SK-N-SH (cell line): ENCODE results near the gene BABAM2. TPM values are rescaled to one million over a fixed set of nuclear protein-coding genes. Genes with fewer than 3 reads are reported as not detected.

Source experiments
- CTCF ChIA-PET: fragments of 300-600, 350-600 bp; formaldehyde crosslinking; extraction: SDS; loops from one replicate; lab custom pipeline; 2021; lab: Yijun Ruan, JAX
- POLR2A ChIA-PET: fragments of 350-600 bp; sonication (Branson Sonifier 250); formaldehyde crosslinking; extraction: SDS; loops from one replicate; lab custom pipeline; 2020; ENCODE audit warnings: antibody characterized with exemption, inconsistent platforms; lab: Yijun Ruan, JAX
- DNase-seq: peaks from one replicate; pipeline ENCODE4 v3.0.0; 2012
- H2AFZ ChIP-seq: fragments of 200-600 bp; sonication (generic); 2 replicates; pipeline ENCODE4 v1.8.1; 2016; ENCODE audit warnings: antibody characterized with exemption, mild to moderate bottlenecking, low read depth
- H3F3A ChIP-seq: fragments of 200-600 bp; sonication (generic); replicated peaks from 2 replicates; pipeline ENCODE3; 2016; ENCODE audit warnings: antibody characterized with exemption, mild to moderate bottlenecking; ENCODE audit not compliant: insufficient read depth
- H3K27ac ChIP-seq, 2 experiments: fragments of 200-500 bp in 1 of 2; fragments of 200-600 bp in 1 of 2; sonication (Bioruptor generic) in 1 of 2; sonication (generic), shearing (Covaris generic) in 1 of 2; 2 replicates each; pipeline versions ENCODE4 v1.5.1 to v1.6.1; 2014 to 2016; ENCODE audit warnings: low read depth in 2 of 2, inconsistent platforms in 1 of 2, low read length in 1 of 2, mild to moderate bottlenecking in 1 of 2, mixed read lengths in 1 of 2
- H3K27me3 ChIP-seq: fragments of 200-600 bp; sonication (generic), shearing (Covaris generic); 2 replicates; pipeline ENCODE4 v1.6.1; 2016; ENCODE audit warnings: mixed run types; ENCODE audit not compliant: insufficient read depth
- H3K36me3 ChIP-seq, 2 experiments: fragments of 200-500 bp in 1 of 2; fragments of 200-600 bp in 1 of 2; sonication (Bioruptor generic) in 1 of 2; sonication (generic) in 1 of 2; replicated peaks in 1 of 2; 2 replicates each; pipeline versions ENCODE3 to v1.5.1; 2014 to 2016; ENCODE audit warnings: low read length in 1 of 2, mild to moderate bottlenecking in 1 of 2; ENCODE audit not compliant: insufficient read depth in 2 of 2, control insufficient read depth in 1 of 2
- H3K4me1 ChIP-seq, 2 experiments: fragments of 200-500 bp in 1 of 2; fragments of 200-600 bp in 1 of 2; sonication (Bioruptor generic) in 1 of 2; sonication (generic), shearing (Covaris generic) in 1 of 2; 2 replicates each; pipeline versions ENCODE4 v1.5.1 to v1.6.1; 2014 to 2016; ENCODE audit warnings: low read depth in 1 of 2, low read length in 1 of 2, mixed run types in 1 of 2; ENCODE audit not compliant: insufficient read depth in 2 of 2, control insufficient read depth in 1 of 2
- H3K4me2 ChIP-seq: fragments of 200-600 bp; sonication (generic), shearing (Covaris generic); 2 replicates; pipeline ENCODE4 v1.6.1; 2017; ENCODE audit warnings: mixed run types
- H3K4me3 ChIP-seq, 2 experiments: fragments of 200-500 bp in 1 of 2; fragments of 200-600 bp in 1 of 2; sonication (Bioruptor generic) in 1 of 2; sonication (generic), shearing (Covaris generic) in 1 of 2; 2 replicates each; pipeline versions ENCODE4 v1.5.1 to v1.8.1; 2014 to 2016; ENCODE audit warnings: low read depth in 2 of 2, inconsistent platforms in 1 of 2, low read length in 1 of 2, mild to moderate bottlenecking in 1 of 2, mixed read lengths in 1 of 2, moderate library complexity in 1 of 2
- H3K79me2 ChIP-seq: fragments of 200-600 bp; sonication (generic); 2 replicates; pipeline ENCODE4 v1.8.1; 2017; ENCODE audit warnings: mild to moderate bottlenecking; ENCODE audit not compliant: insufficient read depth
- H3K9ac ChIP-seq: fragments of 200-600 bp; sonication (generic); 2 replicates; pipeline ENCODE4 v1.6.1; 2017; ENCODE audit warnings: mixed run types
- H3K9me2 ChIP-seq: fragments of 200-600 bp; sonication (generic); 2 replicates; pipeline ENCODE4 v1.6.1; 2017; ENCODE audit warnings: mixed run types
- H3K9me3 ChIP-seq: fragments of 200-600 bp; sonication (generic); 2 replicates; pipeline ENCODE4 v1.6.1; 2017; ENCODE audit warnings: mixed run types, mild to moderate bottlenecking, moderate library complexity
- H4K20me1 ChIP-seq: fragments of 200-600 bp; sonication (generic); 2 replicates; pipeline ENCODE4 v1.6.1; 2017; ENCODE audit warnings: mild to moderate bottlenecking, mixed run types; ENCODE audit not compliant: insufficient read depth
- CHD2 ChIP-seq: fragments of 150-350 bp; IDR thresholded peaks from 2 replicates; pipeline ENCODE4 v1.6.1; 2018; ENCODE audit warnings: low read length; ENCODE audit not compliant: partially characterized antibody
- EP300 ChIP-seq, 2 experiments: IDR thresholded peaks; 2 replicates each; pipeline versions ENCODE4 v1.4.0 to v1.6.1; 2012; ENCODE audit warnings: borderline replicate concordance in 1 of 2, low read depth in 1 of 2, low read length in 1 of 2
- EZH2phosphoT487 ChIP-seq: fragments of 200-600 bp; sonication (generic); IDR thresholded peaks from 2 replicates; pipeline ENCODE4 v1.6.1; 2017; ENCODE audit warnings: low read depth, mixed run types, mild to moderate bottlenecking, antibody characterized with exemption, moderate library complexity, borderline replicate concordance
- FOSL2 ChIP-seq: IDR thresholded peaks from 2 replicates; pipeline ENCODE4 v1.4.0; 2012; ENCODE audit warnings: low read depth, mild to moderate bottlenecking, moderate library complexity, borderline replicate concordance
- FOXM1 ChIP-seq: IDR thresholded peaks from 2 replicates; pipeline ENCODE4 v1.4.0; 2012; ENCODE audit warnings: low read depth, mild to moderate bottlenecking
- MEF2A ChIP-seq: IDR thresholded peaks from 2 replicates; pipeline ENCODE4 v1.4.0; 2012; ENCODE audit warnings: low read depth, borderline replicate concordance
- MXI1 ChIP-seq: IDR thresholded peaks from 2 replicates; pipeline ENCODE4 v1.6.1; 2012; ENCODE audit warnings: mild to moderate bottlenecking, low read depth, low read length, improper control_type of control experiment
- NRF1 ChIP-seq: IDR thresholded peaks from 2 replicates; pipeline ENCODE4 v1.6.1; 2012; ENCODE audit warnings: low read depth, mild to moderate bottlenecking, low read length
- RFX5 ChIP-seq: IDR thresholded peaks from 2 replicates; pipeline ENCODE4 v1.6.1; 2012; ENCODE audit warnings: mild to moderate bottlenecking, improper control_type of control experiment, low read length
- SIN3A ChIP-seq: IDR thresholded peaks from 2 replicates; pipeline ENCODE4 v1.6.1; 2012; ENCODE audit warnings: low read depth, mild to moderate bottlenecking, low read length, moderate library complexity, borderline replicate concordance
- SMC3 ChIP-seq: IDR thresholded peaks from 2 replicates; pipeline ENCODE4 v1.6.1; 2012; ENCODE audit warnings: low read depth, low read length, improper control_type of control experiment
- TCF12 ChIP-seq: IDR thresholded peaks from 2 replicates; pipeline ENCODE4 v1.4.0; 2012
- TEAD4 ChIP-seq: IDR thresholded peaks from 2 replicates; pipeline ENCODE4 v1.4.0; 2012; ENCODE audit warnings: mild to moderate bottlenecking, borderline replicate concordance; ENCODE audit not compliant: insufficient read depth
- YY1 ChIP-seq: IDR thresholded peaks from 2 replicates; pipeline ENCODE4 v1.4.0; 2012; ENCODE audit warnings: low read depth, mild to moderate bottlenecking
- WGBS: methylation state at CpG from one replicate; pipeline ENCODE4 v1.1.6; 2017; ENCODE audit warnings: low lambda C conversion rate; 5-methylcytosine and 5-hydroxymethylcytosine counted together
- polyA plus RNA-seq, 3 experiments: library from polyadenylated mRNA; depleted of rRNA; stranded (reverse); fragments of >200 nt; gene quantifications; 2 replicates each; pipeline ENCODE4 v1.2.3, GENCODE V29; 2012
- TF ChIP-seq, protein P1 (sequence below): IDR thresholded peaks from 2 replicates; pipeline ENCODE4 v1.6.1; 2012; ENCODE audit warnings: mild to moderate bottlenecking, low read depth, low read length, moderate library complexity
- TF ChIP-seq, protein P2 (sequence below): fragments of 150-350 bp; IDR thresholded peaks from 2 replicates; pipeline ENCODE4 v1.6.1; 2016; ENCODE audit warnings: mild to moderate bottlenecking, low read depth, low read length
- TF ChIP-seq, protein P3 (sequence below): IDR thresholded peaks from 2 replicates; pipeline ENCODE4 v1.4.0; 2012; ENCODE audit warnings: low read depth, borderline replicate concordance

The BABAM2 gene
- polyA plus RNA-seq, 1 of the 3 experiments (the other 2 are of a cell fraction), result 34.0 TPM

DNA sequence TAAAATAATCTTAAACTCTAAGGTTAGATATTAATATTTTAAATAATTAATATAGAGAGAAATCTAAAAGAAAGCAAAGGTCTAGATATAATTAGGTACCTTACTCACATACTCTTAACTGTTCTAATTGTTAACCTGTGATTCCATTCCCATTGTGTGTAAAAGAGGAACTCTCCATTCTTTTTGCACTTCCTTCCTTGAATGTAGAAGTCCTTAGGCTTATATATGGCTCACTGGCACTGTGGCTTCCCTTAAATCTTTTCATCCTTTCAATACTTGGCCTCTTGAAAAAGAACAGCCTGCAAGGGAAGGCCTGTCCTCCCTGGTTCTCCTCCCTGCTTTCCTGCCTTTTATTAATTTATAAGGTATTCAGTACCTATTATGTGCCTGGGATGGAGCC lies 319.3 kb downstream of the BABAM2 start:
- Histone ChIP-seq H3K79me2 (no peaks in the 10 kb centered on the region; the same call in 1 of the 2 replicates), H3K4me2 (no peak overlapping the region)
- TF ChIP-seq, protein P1, sequence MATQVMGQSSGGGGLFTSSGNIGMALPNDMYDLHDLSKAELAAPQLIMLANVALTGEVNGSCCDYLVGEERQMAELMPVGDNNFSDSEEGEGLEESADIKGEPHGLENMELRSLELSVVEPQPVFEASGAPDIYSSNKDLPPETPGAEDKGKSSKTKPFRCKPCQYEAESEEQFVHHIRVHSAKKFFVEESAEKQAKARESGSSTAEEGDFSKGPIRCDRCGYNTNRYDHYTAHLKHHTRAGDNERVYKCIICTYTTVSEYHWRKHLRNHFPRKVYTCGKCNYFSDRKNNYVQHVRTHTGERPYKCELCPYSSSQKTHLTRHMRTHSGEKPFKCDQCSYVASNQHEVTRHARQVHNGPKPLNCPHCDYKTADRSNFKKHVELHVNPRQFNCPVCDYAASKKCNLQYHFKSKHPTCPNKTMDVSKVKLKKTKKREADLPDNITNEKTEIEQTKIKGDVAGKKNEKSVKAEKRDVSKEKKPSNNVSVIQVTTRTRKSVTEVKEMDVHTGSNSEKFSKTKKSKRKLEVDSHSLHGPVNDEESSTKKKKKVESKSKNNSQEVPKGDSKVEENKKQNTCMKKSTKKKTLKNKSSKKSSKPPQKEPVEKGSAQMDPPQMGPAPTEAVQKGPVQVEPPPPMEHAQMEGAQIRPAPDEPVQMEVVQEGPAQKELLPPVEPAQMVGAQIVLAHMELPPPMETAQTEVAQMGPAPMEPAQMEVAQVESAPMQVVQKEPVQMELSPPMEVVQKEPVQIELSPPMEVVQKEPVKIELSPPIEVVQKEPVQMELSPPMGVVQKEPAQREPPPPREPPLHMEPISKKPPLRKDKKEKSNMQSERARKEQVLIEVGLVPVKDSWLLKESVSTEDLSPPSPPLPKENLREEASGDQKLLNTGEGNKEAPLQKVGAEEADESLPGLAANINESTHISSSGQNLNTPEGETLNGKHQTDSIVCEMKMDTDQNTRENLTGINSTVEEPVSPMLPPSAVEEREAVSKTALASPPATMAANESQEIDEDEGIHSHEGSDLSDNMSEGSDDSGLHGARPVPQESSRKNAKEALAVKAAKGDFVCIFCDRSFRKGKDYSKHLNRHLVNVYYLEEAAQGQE, result no peak
- no peak for TF ChIP-seq SIN3A
- TF ChIP-seq, protein P2, sequence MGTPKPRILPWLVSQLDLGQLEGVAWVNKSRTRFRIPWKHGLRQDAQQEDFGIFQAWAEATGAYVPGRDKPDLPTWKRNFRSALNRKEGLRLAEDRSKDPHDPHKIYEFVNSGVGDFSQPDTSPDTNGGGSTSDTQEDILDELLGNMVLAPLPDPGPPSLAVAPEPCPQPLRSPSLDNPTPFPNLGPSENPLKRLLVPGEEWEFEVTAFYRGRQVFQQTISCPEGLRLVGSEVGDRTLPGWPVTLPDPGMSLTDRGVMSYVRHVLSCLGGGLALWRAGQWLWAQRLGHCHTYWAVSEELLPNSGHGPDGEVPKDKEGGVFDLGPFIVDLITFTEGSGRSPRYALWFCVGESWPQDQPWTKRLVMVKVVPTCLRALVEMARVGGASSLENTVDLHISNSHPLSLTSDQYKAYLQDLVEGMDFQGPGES, result no peak
- no peak for TF ChIP-seq SMC3
- no peak for TF ChIP-seq EZH2phosphoT487

DNA sequence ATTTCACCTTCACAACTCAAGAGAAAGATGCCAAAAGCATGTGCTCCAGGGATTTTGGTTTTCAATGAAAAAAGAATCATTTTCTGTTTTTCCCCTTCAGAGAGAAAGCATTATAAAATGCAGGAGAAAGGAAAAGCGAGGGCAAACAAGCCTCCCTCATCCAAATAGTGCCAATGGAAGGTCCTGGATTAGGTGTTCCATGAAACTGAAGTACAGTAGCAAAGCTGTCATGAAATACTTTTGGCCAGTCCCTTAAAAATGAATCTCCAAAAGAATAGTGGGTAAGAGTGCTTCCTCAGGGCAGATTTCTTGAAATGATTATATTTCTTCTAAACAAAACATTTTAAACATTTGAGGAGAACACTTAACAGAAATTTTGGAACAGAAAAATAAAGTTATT lies 320.0 kb downstream of the BABAM2 start:
- ChIA-PET CTCF (no interaction called here), POLR2A (no interaction called here)
- H4K20me1 ChIP-seq, result no peaks in the 10 kb centered on the region
- H3K27me3 ChIP-seq, result no peaks in the 10 kb centered on the region
- no peak overlapping the region for H3K4me2 ChIP-seq
- H3K4me1 ChIP-seq, result no peaks in the 10 kb centered on the region
- H3K9me2 ChIP-seq, result no peaks in the 10 kb centered on the region
- peaks cover 1% of the 10 kb centered on the region for H3F3A ChIP-seq
- H3K9ac ChIP-seq, result no peak overlapping the region
- H3K36me3 ChIP-seq, result peaks cover 0 to 6% of the 10 kb centered on the region in 2 experiments
- no peak overlapping the region for H3K4me3 ChIP-seq
- no peak for DNase-seq
- no peak overlapping the region for H2AFZ ChIP-seq
- H3K27ac ChIP-seq, result no peak overlapping the region
- H3K9me3 ChIP-seq, result no peaks in the 10 kb centered on the region
- H3K79me2 ChIP-seq, result no peaks in the 10 kb centered on the region; the same call in 1 of the 2 replicates
- 94% methylated on average over 1 of the region's 1 CpG for WGBS
- TF ChIP-seq, protein P1, result no peak
- TF ChIP-seq RFX5 (no peak), TEAD4 (no peak), MEF2A (no peak), EZH2phosphoT487 (no peak), TCF12 (no peak), FOXM1 (no peak), EP300 (IDR thresholded peaks at IDR 0.05; ENCODE audit: borderline replicate concordance in 1 of 2, low read depth in 1 of 2, low read length in 1 of 2) (no peak), NRF1 (no peak), FOSL2 (no peak), CHD2 (no peak), SMC3 (no peak), YY1 (no peak), MXI1 (no peak)
- TF ChIP-seq, protein P3, sequence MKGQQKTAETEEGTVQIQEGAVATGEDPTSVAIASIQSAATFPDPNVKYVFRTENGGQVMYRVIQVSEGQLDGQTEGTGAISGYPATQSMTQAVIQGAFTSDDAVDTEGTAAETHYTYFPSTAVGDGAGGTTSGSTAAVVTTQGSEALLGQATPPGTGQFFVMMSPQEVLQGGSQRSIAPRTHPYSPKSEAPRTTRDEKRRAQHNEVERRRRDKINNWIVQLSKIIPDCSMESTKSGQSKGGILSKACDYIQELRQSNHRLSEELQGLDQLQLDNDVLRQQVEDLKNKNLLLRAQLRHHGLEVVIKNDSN, result no peak

More for the DNA sequence above, 319.3 kb downstream of the BABAM2 start:
- H3K4me1 ChIP-seq, result no peaks in the 10 kb centered on the region
- DNase-seq, result no peak
- no peaks in the 10 kb centered on the region for H3K27me3 ChIP-seq
- no peak overlapping the region for H2AFZ ChIP-seq
- H3K9ac ChIP-seq, result no peak overlapping the region
- H3K27ac ChIP-seq, result no peak overlapping the region
- H3K9me2 ChIP-seq, result no peaks in the 10 kb centered on the region
- no peaks in the 10 kb centered on the region for H3K9me3 ChIP-seq
- no peaks in the 10 kb centered on the region for H4K20me1 ChIP-seq
- H3K36me3 ChIP-seq, result peaks cover 0 to 6% of the 10 kb centered on the region in 2 experiments
- peaks cover 3% of the 10 kb centered on the region for H3F3A ChIP-seq
- POLR2A ChIA-PET, result no interaction called here
- no peak overlapping the region for H3K4me3 ChIP-seq
- CTCF ChIA-PET, result no interaction called here
